Anterior cingulate cortex (tissue), 58 donors: Measurements from ENCODE around the gene ZNF597.

ENCODE experiments used
- DNase-seq, 58 donors: peaks; one replicate each; lab custom pipeline; 2025; lab: John Stamatoyannopoulos, UW

The ZNF597 gene

GRCh38 chr16:3458852-3459361, 15.6 kb upstream of the ZNF597 start:
- DNase-seq: no peak

GRCh38 chr16:3458278-3458851, 15.1 kb upstream of the ZNF597 start:
- peak in 10 of 58 donors; percentile 10 to 74 (median 44) for DNase-seq

GRCh38 chr16:3457434-3458252, 14.3 kb upstream of the ZNF597 start:
- peak; percentile 46 to 97 (median 89) for DNase-seq

GRCh38 chr16:3454631-3455147, 11.4 kb upstream of the ZNF597 start:
- no peak for DNase-seq

- DNase-seq: no peak
These were observed 10.8 kb upstream of the ZNF597 start for GRCh38 chr16:3454093-3454492.

- DNase-seq: peak in 3 of 58 donors; percentile 14 to 36 (median 32)
These were observed 706 bp upstream of the ZNF597 start for GRCh38 chr16:3444032-3444388.

- no peak for DNase-seq
These were observed 3.7 kb downstream of the ZNF597 start for GRCh38 chr16:3439637-3440036.

GRCh38 chr16:3434373-3434772, 8.9 kb downstream of the ZNF597 start:
- DNase-seq: no peak

GRCh38 chr16:3431779-3432219, 11.5 kb downstream of the ZNF597 start:
- peak in 31 of 58 donors; percentile 0 to 43 (median 16) for DNase-seq

GRCh38 chr16:3413730-3414379, 29.4 kb downstream of the ZNF597 start:
- no peak for DNase-seq

GRCh38 chr16:3408561-3409197, 34.6 kb downstream of the ZNF597 start:
- no peak for DNase-seq

GRCh38 chr16:3401719-3402397, 41.4 kb downstream of the ZNF597 start:
- DNase-seq: peak in 2 of 58 donors; percentile 2 to 22

GRCh38 chr16:3400779-3401688, 42.3 kb downstream of the ZNF597 start, which contains the start of the genes ZNF174 and ZSCAN32:
ZNF174 (plus strand) TSS chr16:3401215; CDS start chr16:3402005, 790 bp downstream.
ZSCAN32 (minus strand) TSS chr16:3401004; CDS start chr16:3397557, 3,447 bp downstream.
- DNase-seq: peak; percentile 84 to 99 (median 98)

GRCh38 chr16:3400446-3400778, 42.9 kb downstream of the ZNF597 start:
- no peak for DNase-seq

- DNase-seq: no peak
These were observed 53.5 kb downstream of the ZNF597 start for GRCh38 chr16:3389663-3390338.

- no peak for DNase-seq
These were observed 55.0 kb downstream of the ZNF597 start for GRCh38 chr16:3388325-3388724.

GRCh38 chr16:3383045-3383448, 60.3 kb downstream of the ZNF597 start:
- DNase-seq: no peak
